GM19099 (cell line): Measurements from ENCODE around the gene TRIM54.

Experiments used
- POLR2A ChIP-seq: IDR thresholded peaks from 3 replicates; pipeline ENCODE4 v1.6.1; 2011; ENCODE audit warnings: low read depth; ENCODE audit not compliant: insufficient read length; ENCODE audit errors: extremely low read depth

Gene TRIM54

DNA sequence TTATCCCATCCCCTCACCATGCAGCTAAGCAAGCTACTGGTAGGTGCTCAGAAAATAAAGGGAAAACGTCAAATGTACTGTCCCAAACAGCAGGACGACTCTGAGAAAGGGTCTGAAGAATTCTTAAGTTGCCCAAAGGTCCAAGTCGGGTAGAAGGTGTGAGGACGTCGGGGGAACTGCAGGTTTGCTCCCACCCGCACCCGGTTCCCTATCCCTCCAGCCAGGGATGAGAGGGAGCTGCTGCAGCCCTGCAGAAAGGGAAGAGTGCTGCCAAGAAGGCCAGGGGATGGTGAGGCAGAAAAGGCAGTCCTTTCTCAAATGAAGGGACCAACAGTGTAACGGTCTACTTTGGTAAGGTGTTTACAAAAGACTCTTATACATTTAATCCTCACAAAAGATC, 32.9 kb downstream of the TRIM54 start:
- no peak for TF ChIP-seq POLR2A

- TF ChIP-seq POLR2A: no peak
Observed at GRCh38 chr2:27316655-27317412, 34.6 kb downstream of the TRIM54 start.

DNA sequence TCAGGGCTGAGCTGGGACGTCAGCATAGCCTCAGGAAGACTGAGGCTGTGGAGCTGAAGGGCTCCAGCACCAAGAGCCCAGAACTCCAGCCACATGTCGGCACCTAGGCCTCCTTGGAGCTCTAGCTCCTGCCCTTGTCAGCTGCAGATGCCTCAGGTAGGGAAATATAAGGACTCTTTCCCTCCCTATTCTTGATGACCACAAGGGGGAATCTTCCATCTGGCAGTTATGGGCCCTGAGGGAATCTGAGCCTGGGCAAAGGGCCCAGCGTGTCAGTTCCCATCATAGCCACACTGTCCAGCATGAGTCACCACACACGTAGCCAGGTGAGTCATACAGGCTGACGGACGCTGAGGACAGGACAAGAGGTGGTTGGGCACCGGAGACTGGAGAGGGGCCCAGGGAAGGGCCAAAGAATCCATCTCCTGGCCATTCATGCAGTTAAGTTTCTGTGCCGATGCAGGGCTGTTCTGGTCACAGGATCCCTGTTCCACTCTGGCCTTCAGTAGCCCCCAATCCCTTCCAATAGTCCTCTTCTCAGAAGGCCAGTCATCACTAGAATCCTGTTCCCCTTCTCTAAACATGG, 38.8 kb downstream of the TRIM54 start:
- no peak for TF ChIP-seq POLR2A

GRCh38 chr2:27322301-27322765, 40.1 kb downstream of the TRIM54 start:
- no peak for TF ChIP-seq POLR2A

GRCh38 chr2:27322766-27323595, 40.8 kb downstream of the TRIM54 start, which contains the start of gene MPV17:
TSS of gene MPV17 (minus strand) at chr2:27323097. CDS start at chr2:27322517, 580 bp downstream.
- peak; percentile 95 for TF ChIP-seq POLR2A

- no peak for TF ChIP-seq POLR2A
Observed at GRCh38 chr2:27323596-27324285, 41.5 kb downstream of the TRIM54 start.

- no peak for TF ChIP-seq POLR2A
Observed at GRCh38 chr2:27324720-27325119, 42.5 kb downstream of the TRIM54 start.

DNA sequence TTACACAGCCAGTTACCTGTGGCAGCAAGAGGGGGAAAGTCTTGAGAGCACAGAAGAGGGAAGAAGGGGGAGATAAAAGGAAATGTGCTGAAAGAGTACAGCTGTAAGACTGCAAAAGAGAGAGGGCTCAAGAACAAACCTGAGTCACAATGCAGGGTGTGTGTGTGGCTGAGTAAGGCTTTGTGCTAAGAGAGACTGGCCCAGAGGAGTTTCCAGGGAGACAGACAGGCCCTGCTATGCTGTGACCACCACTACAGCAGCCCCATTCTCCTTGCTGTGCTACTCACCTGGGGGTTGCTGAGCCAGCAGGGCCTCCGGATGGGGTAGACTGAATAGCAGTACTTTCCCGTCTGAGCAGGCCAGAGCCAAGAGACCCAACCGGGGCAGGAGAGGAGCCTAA, 53.1 kb downstream of the TRIM54 start:
- no peak for TF ChIP-seq POLR2A

- TF ChIP-seq POLR2A: no peak
Observed at GRCh38 chr2:27336173-27336572, 53.9 kb downstream of the TRIM54 start.

DNA sequence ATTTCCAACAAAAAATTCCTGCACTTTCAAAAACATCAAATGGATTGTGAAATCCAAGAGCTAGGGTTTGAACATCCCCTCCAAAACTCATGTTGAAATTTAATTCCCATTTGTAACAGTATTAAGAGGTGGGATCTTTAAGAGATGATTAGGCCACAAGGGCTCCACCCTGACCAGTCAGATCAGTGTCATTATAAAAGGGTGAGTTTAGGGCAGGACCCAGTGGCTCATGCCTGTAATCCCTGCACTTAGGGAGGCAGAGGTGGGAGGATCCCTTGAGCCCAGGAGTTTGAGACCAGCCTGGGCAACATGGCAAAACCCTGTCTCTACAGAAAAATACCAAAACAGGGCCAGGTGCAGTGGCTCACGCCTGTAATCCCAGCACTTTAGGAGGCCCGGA, 65.4 kb downstream of the TRIM54 start:
- TF ChIP-seq POLR2A: no peak

DNA sequence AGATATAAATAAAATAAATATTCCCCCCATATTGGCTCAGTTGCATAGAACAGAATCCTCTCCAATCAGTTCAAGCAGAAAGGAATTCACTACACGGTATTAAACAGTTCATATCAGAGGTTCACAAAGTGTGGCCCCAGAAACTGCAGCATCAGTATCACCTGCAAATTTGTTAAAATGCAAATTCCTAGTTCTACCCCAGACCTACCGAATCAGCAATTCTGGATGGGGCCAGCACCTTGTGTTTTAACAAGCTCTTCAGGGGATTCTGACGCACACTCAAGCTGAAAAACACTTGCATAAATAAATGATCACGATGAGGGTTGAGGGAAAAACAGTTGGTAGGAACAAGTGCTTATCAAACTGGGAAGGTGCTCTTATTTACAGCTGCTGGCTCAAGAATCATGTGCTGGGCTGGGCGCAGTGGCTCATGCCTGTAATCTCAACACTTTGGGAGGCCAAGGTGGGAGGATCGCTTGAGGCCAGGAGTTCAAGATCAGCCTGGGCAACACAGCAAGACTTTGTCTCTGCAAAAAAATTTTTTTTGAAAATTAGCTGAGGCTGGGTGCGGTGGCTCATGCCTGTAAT, 68.0 kb downstream of the TRIM54 start:
- TF ChIP-seq POLR2A: no peak

DNA sequence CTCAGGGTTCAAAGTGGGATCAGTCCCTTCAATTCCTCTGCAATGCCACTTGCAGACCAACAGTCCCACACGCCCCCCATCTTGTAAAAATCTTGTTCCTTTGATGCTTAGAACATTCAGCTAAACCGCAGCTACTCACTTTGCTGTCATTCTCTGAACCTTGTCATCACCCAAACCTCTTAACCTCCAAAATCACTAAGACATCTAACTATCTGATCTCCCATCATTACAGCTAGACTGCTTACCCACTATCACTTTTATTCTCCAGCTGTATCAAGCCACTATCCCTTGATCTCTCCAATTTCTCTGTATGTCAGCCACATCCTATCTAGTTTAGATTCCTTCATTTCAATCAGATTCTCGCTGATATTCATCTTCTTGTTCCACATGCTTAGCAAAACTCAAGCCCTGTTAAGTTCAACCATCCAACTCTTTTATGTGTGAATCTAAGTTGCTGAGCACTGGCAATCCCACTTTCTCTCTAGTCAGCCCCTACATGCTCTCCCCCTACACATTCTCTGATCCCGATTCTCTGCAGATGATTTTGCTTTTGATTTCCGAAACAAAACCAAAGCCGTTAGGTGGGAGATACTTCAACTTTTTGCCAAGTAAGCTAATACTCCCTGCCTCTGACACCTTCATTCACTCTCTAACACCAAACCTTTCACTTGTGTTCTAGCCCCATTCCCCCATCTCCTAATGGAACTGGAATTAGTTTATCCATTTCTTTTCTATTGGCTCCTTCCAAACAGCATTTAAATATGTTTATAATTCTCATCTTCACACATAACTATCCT, 69.8 kb downstream of the TRIM54 start:
- no peak for TF ChIP-seq POLR2A

DNA sequence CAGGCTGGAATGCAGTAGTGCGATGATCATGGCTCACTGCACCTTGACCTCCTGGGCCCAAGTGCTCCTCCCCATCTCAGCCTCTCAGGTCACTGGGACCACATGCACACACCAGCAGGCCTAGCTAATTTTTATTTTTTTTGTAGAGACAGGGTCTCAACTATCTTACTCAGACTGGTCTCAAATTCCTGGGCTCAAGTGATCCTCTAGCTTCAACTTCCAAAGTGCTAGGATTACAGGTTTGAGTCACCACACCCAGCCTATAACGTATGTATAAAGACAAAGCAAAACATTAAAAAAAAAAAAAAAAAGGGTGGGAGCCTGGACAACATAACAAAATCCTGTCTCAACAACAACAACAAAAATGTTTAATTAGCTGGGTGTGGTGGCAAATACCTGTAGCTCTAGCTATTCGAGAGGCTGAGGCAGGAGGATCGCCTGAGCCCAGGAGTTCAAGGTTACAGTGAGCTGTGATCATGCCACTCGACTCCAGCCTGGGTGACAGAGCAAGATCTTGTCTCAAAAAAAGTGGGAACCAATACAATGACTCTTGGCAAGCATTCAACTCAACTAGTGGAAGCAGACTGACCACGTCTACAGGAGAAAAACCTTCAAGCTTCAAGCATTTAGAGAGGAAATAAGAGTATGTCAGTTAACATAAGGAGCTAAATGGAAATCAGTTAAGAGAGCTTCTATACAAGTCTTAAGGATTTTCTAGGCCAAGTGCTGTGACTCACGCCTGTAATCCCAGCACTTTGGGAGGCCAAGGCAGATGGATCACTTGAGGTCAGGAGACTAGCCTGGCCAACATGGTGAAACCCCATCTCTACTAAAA, 71.8 kb downstream of the TRIM54 start:
- TF ChIP-seq POLR2A: no peak

GRCh38 chr2:27354597-27354927, 72.3 kb downstream of the TRIM54 start:
- no peak for TF ChIP-seq POLR2A

DNA sequence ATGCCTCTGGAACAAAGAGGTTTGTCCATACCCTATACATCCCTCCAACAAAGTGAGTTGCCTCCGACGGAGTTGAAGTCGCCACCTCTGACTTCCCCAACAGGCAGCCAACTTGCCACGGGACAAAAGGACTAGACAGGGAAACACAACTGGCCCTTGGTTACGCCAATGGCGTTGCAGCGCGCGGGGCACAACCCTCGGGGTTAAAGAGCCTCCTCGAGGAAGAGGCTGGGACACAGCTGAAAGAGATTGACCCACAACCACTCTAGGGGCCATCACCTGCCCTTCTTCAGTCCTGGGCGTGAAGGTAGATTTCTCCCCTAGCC, 73.8 kb downstream of the TRIM54 start:
- TF ChIP-seq POLR2A: no peak
